GM12872 (cell line): Measurements from ENCODE around the gene DOK3.

Experiments used
- TF ChIP-seq, protein P1 (sequence below): IDR thresholded peaks from 3 replicates; pipeline ENCODE4 v1.5.1; 2011; ENCODE audit warnings: low read depth, mild to moderate bottlenecking, low read length, moderate library complexity; ENCODE audit not compliant: insufficient read depth

DOK3 gene

GRCh38 chr5:177467436-177467835, 42.2 kb downstream of the DOK3 start:
- TF ChIP-seq, protein P1, sequence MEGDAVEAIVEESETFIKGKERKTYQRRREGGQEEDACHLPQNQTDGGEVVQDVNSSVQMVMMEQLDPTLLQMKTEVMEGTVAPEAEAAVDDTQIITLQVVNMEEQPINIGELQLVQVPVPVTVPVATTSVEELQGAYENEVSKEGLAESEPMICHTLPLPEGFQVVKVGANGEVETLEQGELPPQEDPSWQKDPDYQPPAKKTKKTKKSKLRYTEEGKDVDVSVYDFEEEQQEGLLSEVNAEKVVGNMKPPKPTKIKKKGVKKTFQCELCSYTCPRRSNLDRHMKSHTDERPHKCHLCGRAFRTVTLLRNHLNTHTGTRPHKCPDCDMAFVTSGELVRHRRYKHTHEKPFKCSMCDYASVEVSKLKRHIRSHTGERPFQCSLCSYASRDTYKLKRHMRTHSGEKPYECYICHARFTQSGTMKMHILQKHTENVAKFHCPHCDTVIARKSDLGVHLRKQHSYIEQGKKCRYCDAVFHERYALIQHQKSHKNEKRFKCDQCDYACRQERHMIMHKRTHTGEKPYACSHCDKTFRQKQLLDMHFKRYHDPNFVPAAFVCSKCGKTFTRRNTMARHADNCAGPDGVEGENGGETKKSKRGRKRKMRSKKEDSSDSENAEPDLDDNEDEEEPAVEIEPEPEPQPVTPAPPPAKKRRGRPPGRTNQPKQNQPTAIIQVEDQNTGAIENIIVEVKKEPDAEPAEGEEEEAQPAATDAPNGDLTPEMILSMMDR: no peak

- TF ChIP-seq, protein P1: no peak
Measured at GRCh38 chr5:177466861-177467260, 42.8 kb downstream of the DOK3 start.

GRCh38 chr5:177465044-177465443, 44.6 kb downstream of the DOK3 start:
- TF ChIP-seq, protein P1: no peak

- TF ChIP-seq, protein P1: no peak
Measured at GRCh38 chr5:177462021-177462670, 47.5 kb downstream of the DOK3 start.

GRCh38 chr5:177459819-177460628, 49.6 kb downstream of the DOK3 start:
- TF ChIP-seq, protein P1: no peak

DNA sequence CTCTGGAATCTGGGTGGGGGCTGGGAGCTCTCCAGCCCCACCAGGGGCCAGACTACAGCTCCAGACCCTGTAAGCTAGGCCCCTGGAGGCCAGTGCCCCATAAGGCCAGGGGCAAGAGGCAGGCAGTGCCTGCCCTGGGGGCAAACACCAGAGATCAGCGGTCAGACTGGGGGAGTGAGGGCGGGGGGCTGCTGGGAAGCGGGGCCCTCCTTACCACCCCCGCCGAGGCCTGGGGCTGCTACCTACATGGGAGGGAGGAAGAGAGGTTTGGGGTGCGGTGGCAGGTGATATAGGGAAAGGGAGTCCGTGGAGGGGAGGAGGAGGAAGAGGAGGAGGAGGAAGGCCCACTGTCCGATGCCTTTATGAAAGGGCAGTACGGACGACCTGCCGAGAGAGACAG, 50.3 kb downstream of the DOK3 start:
- TF ChIP-seq, protein P1: no peak

- TF ChIP-seq, protein P1: no peak
Measured at GRCh38 chr5:177458912-177459350, 50.7 kb downstream of the DOK3 start.
